CD8-positive, alpha-beta memory T cell (primary cell): Measurements from ENCODE around the gene NCF2. TPM values are rescaled to one million over a fixed set of nuclear protein-coding genes. Genes with fewer than 3 reads are reported as not detected.
A peak's percentile ranks its signal among the peaks of the same experiment; 100 is the strongest.

Experiments used
- CTCF ChIA-PET: fragments of 350-600 bp; sonication (Branson Sonifier 250); formaldehyde crosslinking; loops from one replicate; lab custom pipeline; 2021; ENCODE audit warnings: antibody characterized with exemption; lab: Charles Lee
- POLR2A ChIA-PET: fragments of 350-600 bp; sonication (Branson Sonifier 250); formaldehyde crosslinking; loops from one replicate; lab custom pipeline; 2021; ENCODE audit warnings: antibody characterized with exemption; lab: Charles Lee
- DNase-seq, 5 donors: peaks; one replicate each; pipeline versions ENCODE4 v3.0.0 to v3.0.0-alpha.2; 2020 to 2022; ENCODE audit warnings: mixed read lengths in 1 of 5
- H3K27ac ChIP-seq: one replicate; pipeline ENCODE4 v1.7.0; 2013; ENCODE audit warnings: low read depth, mild to moderate bottlenecking, low read length, moderate library complexity
- H3K27me3 ChIP-seq: 2 replicates; pipeline ENCODE4 v1.7.0; 2013; ENCODE audit warnings: low read length, mild to moderate bottlenecking; ENCODE audit not compliant: insufficient read depth, poor library complexity, severe bottlenecking
- H3K36me3 ChIP-seq: 2 replicates; pipeline ENCODE4 v1.7.0; 2013; ENCODE audit warnings: mild to moderate bottlenecking, low read length, moderate library complexity; ENCODE audit not compliant: insufficient read depth
- H3K4me1 ChIP-seq: 2 replicates; pipeline ENCODE4 v1.7.0; 2013; ENCODE audit warnings: mild to moderate bottlenecking, low read length, moderate library complexity; ENCODE audit not compliant: insufficient read depth
- H3K4me3 ChIP-seq: 2 replicates; pipeline ENCODE4 v1.7.0; 2013; ENCODE audit warnings: mild to moderate bottlenecking, low read length
- H3K9me3 ChIP-seq: 2 replicates; pipeline ENCODE4 v1.7.0; 2013; ENCODE audit warnings: mild to moderate bottlenecking, low read length
- H3K27ac Mint-ChIP-seq, 8 donors: one replicate each; pipeline ENCODE4 v1.8.0; 2020 to 2021; ENCODE audit warnings: mixed read lengths in 8 of 8, mild to moderate bottlenecking in 6 of 8, inconsistent platforms in 3 of 8, moderate library complexity in 3 of 8
- H3K27me3 Mint-ChIP-seq, 2 donors: one replicate each; pipeline ENCODE4 v1.8.0; 2020 to 2021; ENCODE audit warnings: mixed read lengths in 2 of 2, mild to moderate bottlenecking in 1 of 2, moderate library complexity in 1 of 2
- H3K36me3 Mint-ChIP-seq, 3 donors: one replicate each; pipeline ENCODE4 v1.8.0; 2020 to 2021; ENCODE audit warnings: mixed read lengths in 3 of 3, inconsistent platforms in 1 of 3, mild to moderate bottlenecking in 1 of 3
- H3K4me1 Mint-ChIP-seq, 3 donors: one replicate each; pipeline ENCODE4 v1.8.0; 2020 to 2021; ENCODE audit warnings: mixed read lengths in 3 of 3, inconsistent platforms in 1 of 3, mild to moderate bottlenecking in 1 of 3
- H3K4me3 Mint-ChIP-seq, 7 donors: one replicate each; pipeline ENCODE4 v1.8.0; 2020 to 2021; ENCODE audit warnings: mixed read lengths in 7 of 7, mild to moderate bottlenecking in 6 of 7, moderate library complexity in 4 of 7, inconsistent platforms in 2 of 7
- H3K9me3 Mint-ChIP-seq, 5 donors: one replicate each; pipeline ENCODE4 v1.8.0; 2020 to 2022; ENCODE audit warnings: mixed read lengths in 5 of 5, mild to moderate bottlenecking in 3 of 5, moderate library complexity in 2 of 5, inconsistent platforms in 1 of 5
- polyA plus RNA-seq: library from polyadenylated mRNA; unstranded; fragments of 300-500 nt; fragmentation: Illumina TruSeq; gene quantifications from one replicate; pipeline ENCODE4 v1.2.3, GENCODE V29; 2021
- total RNA-seq, 2 experiments: library from RNA; stranded (reverse); gene quantifications; one replicate each; pipeline ENCODE4 v1.2.3, GENCODE V29; 2021

NCF2 gene
- total and polyA plus RNA-seq, 3 experiments from 2014 or later: 0.30 to 4.6 (median 3.6) TPM

- Histone ChIP-seq H3K27me3 (no peaks in the 10 kb centered on the region), H3K27ac (no peak overlapping the region), H3K4me3 (no peak overlapping the region), H3K4me1 (peaks cover 8% of the 10 kb centered on the region), H3K36me3 (no peaks in the 10 kb centered on the region), H3K9me3 (no peaks in the 10 kb centered on the region)
- H3K27me3 Mint-ChIP-seq: peaks cover 0 to 2% of the 10 kb centered on the region in 2 donors
- H3K9me3 Mint-ChIP-seq: no peaks in the 10 kb centered on the region
- H3K4me1 Mint-ChIP-seq: peaks cover 0 to 4% (median 3%) of the 10 kb centered on the region in 3 donors
- H3K27ac Mint-ChIP-seq: peak overlapping the region in 2 of 8 donors; percentile 21 to 38
- CTCF ChIA-PET: interaction anchor here (1.3 kb wide), 1 partner anchor 10 kb away, joined by 3 read pairs; no protein-coding TSS in a partner anchor
- H3K36me3 Mint-ChIP-seq: no peaks in the 10 kb centered on the region
- DNase-seq: no peak
- POLR2A ChIA-PET: no interaction called here
- H3K4me3 Mint-ChIP-seq: peak overlapping the region in 3 of 7 donors; percentile 9 to 33 (median 32)
Measured at GRCh38 chr1:183580281-183580682, 10.0 kb downstream of the NCF2 start.

DNA sequence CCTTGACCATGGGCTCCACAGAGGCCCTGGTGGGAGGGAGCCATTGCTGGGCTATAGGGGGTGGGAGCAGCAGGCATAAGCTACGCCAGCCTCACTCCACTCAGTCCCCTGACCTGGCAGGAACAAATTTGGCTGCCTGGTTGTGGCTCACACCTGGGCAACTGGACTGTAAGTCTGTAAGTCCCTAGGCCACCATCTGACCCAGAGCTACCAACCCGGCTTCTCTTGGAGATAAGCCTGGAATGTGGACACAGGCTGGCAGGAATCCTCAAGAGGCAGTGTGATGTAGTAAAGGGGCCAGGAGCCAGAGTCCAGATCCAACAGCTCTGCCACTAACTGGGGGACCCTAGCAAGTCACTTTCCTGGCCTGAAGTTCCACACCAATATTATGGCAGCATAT lies 11.4 kb downstream of the NCF2 start:
- H3K27ac ChIP-seq: no peak overlapping the region
- no peaks in the 10 kb centered on the region for H3K9me3 ChIP-seq
- Mint-ChIP-seq H3K4me3 (no peak overlapping the region), H3K27me3 (peaks cover 0 to 3% of the 10 kb centered on the region in 2 donors), H3K4me1 (peaks cover 0 to 4% (median 3%) of the 10 kb centered on the region in 3 donors), H3K9me3 (no peaks in the 10 kb centered on the region), H3K27ac (no peak overlapping the region), H3K36me3 (peaks cover 0 to 3% (median 0%) of the 10 kb centered on the region in 3 donors)
- no peak for DNase-seq
- no peaks in the 10 kb centered on the region for H3K27me3 ChIP-seq
- ChIA-PET POLR2A (no interaction called here), CTCF (no interaction called here)
- H3K4me1 ChIP-seq: peaks cover 8% of the 10 kb centered on the region
- no peaks in the 10 kb centered on the region for H3K36me3 ChIP-seq
- H3K4me3 ChIP-seq: no peak overlapping the region

GRCh38 chr1:183577897-183578465 lies 12.3 kb downstream of the NCF2 start:
- H3K4me1 ChIP-seq: peaks cover 8% of the 10 kb centered on the region
- Mint-ChIP-seq H3K36me3 (peaks cover 0 to 3% (median 0%) of the 10 kb centered on the region in 3 donors), H3K27me3 (peaks cover 0 to 3% of the 10 kb centered on the region in 2 donors), H3K4me1 (peaks cover 0 to 4% (median 3%) of the 10 kb centered on the region in 3 donors), H3K9me3 (no peaks in the 10 kb centered on the region), H3K4me3 (no peak overlapping the region), H3K27ac (no peak overlapping the region)
- no peaks in the 10 kb centered on the region for H3K36me3 ChIP-seq
- no peak for DNase-seq
- no peaks in the 10 kb centered on the region for H3K27me3 ChIP-seq
- ChIA-PET CTCF (no interaction called here), POLR2A (no interaction called here)
- no peak overlapping the region for H3K4me3 ChIP-seq
- no peaks in the 10 kb centered on the region for H3K9me3 ChIP-seq
- H3K27ac ChIP-seq: no peak overlapping the region

DNA sequence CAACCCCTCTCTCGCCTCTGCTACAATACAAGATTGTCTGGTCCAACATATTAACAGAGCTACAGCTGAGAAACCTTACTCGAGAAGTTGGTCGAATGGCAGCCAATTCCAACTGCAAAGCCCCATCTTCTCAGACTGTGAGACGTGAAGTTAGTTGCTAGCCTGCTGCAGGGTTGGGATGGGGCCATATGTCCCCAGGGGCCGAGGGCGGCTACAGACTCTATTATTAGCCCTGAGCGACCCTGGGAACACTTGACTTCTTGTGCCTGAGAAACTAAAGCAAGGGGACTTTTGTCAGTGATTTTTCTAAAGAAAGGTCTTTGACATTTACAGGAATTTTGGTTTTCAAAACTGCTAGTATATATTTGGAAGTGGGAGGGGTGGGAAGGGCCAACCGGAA lies 13.7 kb downstream of the NCF2 start:
- H3K4me3 ChIP-seq: no peak overlapping the region
- H3K9me3 Mint-ChIP-seq: no peaks in the 10 kb centered on the region
- no peaks in the 10 kb centered on the region for H3K9me3 ChIP-seq
- H3K27me3 ChIP-seq: no peaks in the 10 kb centered on the region
- peaks cover 0 to 4% (median 3%) of the 10 kb centered on the region in 3 donors for H3K4me1 Mint-ChIP-seq
- peaks cover 3 to 4% of the 10 kb centered on the region in 2 donors for H3K27me3 Mint-ChIP-seq
- peaks cover 0 to 3% (median 0%) of the 10 kb centered on the region in 3 donors for H3K36me3 Mint-ChIP-seq
- H3K27ac ChIP-seq: no peak overlapping the region
- ChIA-PET CTCF (no interaction called here), POLR2A (no interaction called here)
- no peak for DNase-seq
- no peak overlapping the region for H3K27ac Mint-ChIP-seq
- no peaks in the 10 kb centered on the region for H3K36me3 ChIP-seq
- H3K4me1 ChIP-seq: peaks cover 8% of the 10 kb centered on the region
- no peak overlapping the region for H3K4me3 Mint-ChIP-seq

- Mint-ChIP-seq H3K27ac (no peak overlapping the region), H3K4me3 (no peak overlapping the region), H3K27me3 (peaks cover 4 to 7% of the 10 kb centered on the region in 2 donors), H3K4me1 (peaks cover 0 to 4% (median 3%) of the 10 kb centered on the region in 3 donors), H3K36me3 (peaks cover 0 to 3% (median 0%) of the 10 kb centered on the region in 3 donors), H3K9me3 (no peaks in the 10 kb centered on the region)
- no peaks in the 10 kb centered on the region for H3K9me3 ChIP-seq
- ChIA-PET CTCF (no interaction called here), POLR2A (no interaction called here)
- no peaks in the 10 kb centered on the region for H3K36me3 ChIP-seq
- DNase-seq: no peak
- H3K4me3 ChIP-seq: no peak overlapping the region
- H3K4me1 ChIP-seq: peaks cover 8% of the 10 kb centered on the region
- H3K27ac ChIP-seq: no peak overlapping the region
- H3K27me3 ChIP-seq: no peaks in the 10 kb centered on the region
Measured at GRCh38 chr1:183575606-183576005, 14.7 kb downstream of the NCF2 start.

GRCh38 chr1:183572721-183573120 lies 17.5 kb downstream of the NCF2 start:
- Histone ChIP-seq H3K9me3 (no peaks in the 10 kb centered on the region), H3K27ac (no peak overlapping the region), H3K36me3 (no peaks in the 10 kb centered on the region), H3K4me1 (no peaks in the 10 kb centered on the region), H3K27me3 (no peaks in the 10 kb centered on the region), H3K4me3 (no peak overlapping the region)
- Mint-ChIP-seq H3K9me3 (no peaks in the 10 kb centered on the region), H3K4me1 (peaks cover 0 to 5% (median 2%) of the 10 kb centered on the region in 3 donors), H3K36me3 (peaks cover 0 to 3% (median 0%) of the 10 kb centered on the region in 3 donors), H3K27ac (no peak overlapping the region), H3K27me3 (peaks cover 4 to 6% of the 10 kb centered on the region in 2 donors), H3K4me3 (no peak overlapping the region)
- DNase-seq: no peak
- CTCF ChIA-PET: no interaction called here
- POLR2A ChIA-PET: no interaction called here

- ChIA-PET POLR2A (no interaction called here), CTCF (no interaction called here)
- no peaks in the 10 kb centered on the region for H3K9me3 ChIP-seq
- H3K4me3 ChIP-seq: no peak overlapping the region
- H3K27ac ChIP-seq: no peak overlapping the region
- H3K27me3 ChIP-seq: no peaks in the 10 kb centered on the region
- Mint-ChIP-seq H3K27ac (no peak overlapping the region), H3K4me3 (no peak overlapping the region), H3K36me3 (peaks cover 0 to 6% (median 0%) of the 10 kb centered on the region in 3 donors), H3K4me1 (peaks cover 0 to 11% (median 6%) of the 10 kb centered on the region in 3 donors), H3K9me3 (no peaks in the 10 kb centered on the region), H3K27me3 (peaks cover 4 to 6% of the 10 kb centered on the region in 2 donors)
- no peaks in the 10 kb centered on the region for H3K4me1 ChIP-seq
- H3K36me3 ChIP-seq: no peaks in the 10 kb centered on the region
- DNase-seq: no peak
Measured at GRCh38 chr1:183571678-183572268, 18.5 kb downstream of the NCF2 start.

- Mint-ChIP-seq H3K36me3 (peaks cover 0 to 6% (median 0%) of the 10 kb centered on the region in 3 donors), H3K27me3 (peaks cover 4 to 6% of the 10 kb centered on the region in 2 donors), H3K4me1 (peaks cover 0 to 11% (median 6%) of the 10 kb centered on the region in 3 donors), H3K9me3 (no peaks in the 10 kb centered on the region), H3K4me3 (no peak overlapping the region), H3K27ac (no peak overlapping the region)
- ChIA-PET CTCF (interaction anchor here (0.8 kb wide), 1 partner anchor 10 kb away, joined by 3 read pairs; no protein-coding TSS in a partner anchor), POLR2A (no interaction called here)
- Histone ChIP-seq H3K4me1 (no peaks in the 10 kb centered on the region), H3K27ac (no peak overlapping the region), H3K4me3 (no peak overlapping the region), H3K9me3 (no peaks in the 10 kb centered on the region), H3K27me3 (no peaks in the 10 kb centered on the region), H3K36me3 (no peaks in the 10 kb centered on the region)
- DNase-seq: no peak
Measured at GRCh38 chr1:183570451-183570850, 19.8 kb downstream of the NCF2 start.
